ENCODE data around the gene FAM228B. TPM values are rescaled to one million over a fixed set of nuclear protein-coding genes. Genes with fewer than 3 reads are reported as not detected.

Gene FAM228B
- total RNA-seq, 2 experiments from 2014 or later = 3.8 to 9.6 TPM

DNA sequence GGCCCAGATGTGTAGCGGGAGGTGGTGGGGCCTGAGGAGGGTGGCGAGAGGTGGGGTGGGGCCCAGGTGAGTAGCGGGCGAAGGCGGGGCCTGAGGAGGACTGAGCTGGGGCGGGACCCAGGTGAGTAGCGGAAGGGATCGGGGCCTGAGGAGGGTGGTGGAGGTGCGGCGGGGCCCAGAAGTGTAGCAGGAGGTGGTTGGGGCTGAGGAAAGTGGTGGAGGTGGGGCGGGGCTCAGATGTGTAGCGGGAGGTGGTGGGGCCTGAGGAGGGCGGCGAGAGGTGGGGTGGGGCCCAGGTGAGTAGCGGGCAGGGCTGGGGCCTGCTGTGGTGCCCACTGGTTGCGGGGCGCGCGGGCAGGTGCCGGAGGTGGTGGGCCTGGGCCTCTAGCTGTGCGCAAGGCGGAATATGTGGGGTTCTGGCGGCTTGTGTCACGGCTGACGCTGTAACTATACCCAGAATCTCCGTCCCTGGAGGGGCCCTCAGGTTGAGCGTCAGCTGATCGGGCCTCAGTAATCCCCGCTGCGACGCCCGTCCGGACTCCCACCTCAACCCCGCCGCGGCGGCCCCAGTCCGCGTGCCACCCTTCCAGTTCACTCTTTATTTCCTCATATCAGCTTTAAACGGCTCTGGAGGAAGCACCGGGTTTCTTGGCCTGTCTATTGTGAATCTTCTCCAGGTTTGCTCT, 46.3 kb upstream of the FAM228B start:
- Histone ChIP-seq H3K9me2 (ENCODE audit: insufficient read depth, low read length) (no peaks in the 10 kb centered on the region), H3K4me2 (ENCODE audit: low read length) (peak overlapping the region; percentile 85), H3K79me2 (ENCODE audit: insufficient read depth, low read depth, low read length) (peaks cover 38% of the 10 kb centered on the region), H3K4me3 (ENCODE audit: low read depth, low read length, poor library complexity, severe bottlenecking) (peak overlapping the region; percentile 80), H3K27ac (ENCODE audit: low read depth, low read length, poor library complexity, severe bottlenecking) (no peak overlapping the region), H3K36me3 (ENCODE audit: insufficient read depth, low read length) (peaks cover 26% of the 10 kb centered on the region), H2AFZ (ENCODE audit: low read length) (peak overlapping the region; percentile 73), H4K20me1 (ENCODE audit: insufficient read depth, low read length) (no peaks in the 10 kb centered on the region), H3K9me3 (ENCODE audit: low read length) (no peaks in the 10 kb centered on the region), H3K4me1 (ENCODE audit: insufficient read depth, low read length, poor library complexity, severe bottlenecking) (peaks cover 19% of the 10 kb centered on the region)
- CTCF ChIA-PET (ENCODE audit: unreplicated experiment) = interaction anchor here (0.6 to 1.8 kb wide), 3 partner anchors 8 to 1436 kb away, joined by 4 to 10 read pairs (median 8); partner anchors contain the start of genes TP53I3 and WDCP
- TF ChIP-seq EZH2phosphoT487 (IDR thresholded peaks at IDR 0.05; ENCODE audit: borderline replicate concordance, low read depth, low read length) = no peak
- TF ChIP-seq, protein P1, sequence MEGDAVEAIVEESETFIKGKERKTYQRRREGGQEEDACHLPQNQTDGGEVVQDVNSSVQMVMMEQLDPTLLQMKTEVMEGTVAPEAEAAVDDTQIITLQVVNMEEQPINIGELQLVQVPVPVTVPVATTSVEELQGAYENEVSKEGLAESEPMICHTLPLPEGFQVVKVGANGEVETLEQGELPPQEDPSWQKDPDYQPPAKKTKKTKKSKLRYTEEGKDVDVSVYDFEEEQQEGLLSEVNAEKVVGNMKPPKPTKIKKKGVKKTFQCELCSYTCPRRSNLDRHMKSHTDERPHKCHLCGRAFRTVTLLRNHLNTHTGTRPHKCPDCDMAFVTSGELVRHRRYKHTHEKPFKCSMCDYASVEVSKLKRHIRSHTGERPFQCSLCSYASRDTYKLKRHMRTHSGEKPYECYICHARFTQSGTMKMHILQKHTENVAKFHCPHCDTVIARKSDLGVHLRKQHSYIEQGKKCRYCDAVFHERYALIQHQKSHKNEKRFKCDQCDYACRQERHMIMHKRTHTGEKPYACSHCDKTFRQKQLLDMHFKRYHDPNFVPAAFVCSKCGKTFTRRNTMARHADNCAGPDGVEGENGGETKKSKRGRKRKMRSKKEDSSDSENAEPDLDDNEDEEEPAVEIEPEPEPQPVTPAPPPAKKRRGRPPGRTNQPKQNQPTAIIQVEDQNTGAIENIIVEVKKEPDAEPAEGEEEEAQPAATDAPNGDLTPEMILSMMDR (conservative IDR thresholded peaks at IDR 0.05; ENCODE audit: low read length) = no peak
- BruUV-seq (replicated peaks) = no TSS peak
- intact Hi-C loops (cut with micrococcal nuclease; ENCODE audit: unreplicated experiment) = loop anchor here (1.0 to 2.0 kb wide), 2 partner anchors 137 to 150 kb away; partner anchors contain the start of genes ATAD2B and UBXN2A
- POLR2A ChIA-PET = interaction anchor here (0.6 to 2.5 kb wide), 14 partner anchors 9 to 896 kb away, joined by 3 to 16 read pairs (median 4); partner anchors contain the start of genes ATAD2B and WDCP
- DNase-seq (ENCODE audit: low spot score) = peak; percentile 21

DNA sequence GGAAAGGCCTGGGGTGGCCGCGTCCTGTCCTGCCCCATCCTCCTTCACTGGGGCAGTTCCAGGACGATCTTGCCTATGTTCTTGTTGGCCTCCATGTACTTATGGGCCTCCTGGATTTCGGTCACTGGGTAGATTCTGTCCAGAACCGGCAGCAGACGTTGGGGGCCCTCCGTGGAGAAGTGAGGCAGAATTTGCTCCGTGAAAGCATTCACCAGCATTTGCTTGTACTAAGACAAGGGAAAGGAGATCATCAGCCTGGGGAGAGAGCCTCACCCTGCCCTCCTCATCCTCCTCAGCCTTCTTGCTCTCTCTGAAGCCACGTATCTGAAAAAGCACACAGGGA, 45.8 kb upstream of the FAM228B start:
- CTCF ChIA-PET (ENCODE audit: unreplicated experiment) = no interaction called here

More for the DNA sequence above, 45.8 kb upstream of the FAM228B start:
- Histone ChIP-seq H3K4me3 (ENCODE audit: low read depth, low read length, poor library complexity, severe bottlenecking) (peak overlapping the region; percentile 80), H3K4me2 (ENCODE audit: low read length) (peak overlapping the region; percentile 85), H3K9me3 (ENCODE audit: low read length) (no peaks in the 10 kb centered on the region), H3K4me1 (ENCODE audit: insufficient read depth, low read length, poor library complexity, severe bottlenecking) (peaks cover 19% of the 10 kb centered on the region), H3K36me3 (ENCODE audit: insufficient read depth, low read length) (peaks cover 21% of the 10 kb centered on the region), H2AFZ (ENCODE audit: low read length) (peak overlapping the region; percentile 73), H4K20me1 (ENCODE audit: insufficient read depth, low read length) (no peaks in the 10 kb centered on the region), H3K9me2 (ENCODE audit: insufficient read depth, low read length) (no peaks in the 10 kb centered on the region), H3K79me2 (ENCODE audit: insufficient read depth, low read depth, low read length) (peaks cover 35% of the 10 kb centered on the region), H3K27ac (ENCODE audit: low read depth, low read length, poor library complexity, severe bottlenecking) (no peak overlapping the region)
- POLR2A ChIA-PET = interaction anchor here (2.5 kb wide), 1 partner anchor 150 kb away, joined by 10 read pairs; the partner anchor contains the start of gene ATAD2B
- BruUV-seq (replicated peaks) = no TSS peak
- no peak for DNase-seq (ENCODE audit: low spot score)
- TF ChIP-seq EZH2phosphoT487 (IDR thresholded peaks at IDR 0.05; ENCODE audit: borderline replicate concordance, low read depth, low read length) = no peak
- TF ChIP-seq, protein P1 (conservative IDR thresholded peaks at IDR 0.05; ENCODE audit: low read length) = no peak
- intact Hi-C loops (cut with micrococcal nuclease; ENCODE audit: unreplicated experiment) = loop anchor here (2.0 kb wide), 1 partner anchor 151 kb away; the partner anchor contains the start of gene ATAD2B

All from OCI-LY7 (cell line).